OCI-LY7 (cell line): ENCODE data around the gene TAF1B. TPM values are rescaled to one million over a fixed set of nuclear protein-coding genes. Genes with fewer than 3 reads are reported as not detected.

Source experiments
- BruUV-seq: library from RNA; stranded (reverse); fragments of 400-500 nt; replicated peaks from 2 replicates; lab custom pipeline; 2021; lab: Mats Ljungman, UMichigan
- CTCF ChIA-PET: fragments of 300-600 bp; sonication (Branson Sonifier 250); formaldehyde crosslinking; loops from one replicate; lab custom pipeline; 2022; ENCODE audit warnings: antibody characterized with exemption; ENCODE audit not compliant: unreplicated experiment; lab: Charles Lee
- POLR2A ChIA-PET: fragments of 300-600 bp; sonication (Branson Sonifier 250); formaldehyde crosslinking; loops from one replicate; lab custom pipeline; 2022; ENCODE audit warnings: antibody characterized with exemption; lab: Charles Lee
- DNase-seq: peaks from one replicate; pipeline ENCODE4 v3.0.0-alpha.2; 2015; ENCODE audit warnings: low spot score
- H2AFZ ChIP-seq: fragments of 200-600 bp; sonication (generic), shearing (Covaris generic); 2 replicates; pipeline ENCODE4 v1.6.1; 2014; ENCODE audit warnings: mild to moderate bottlenecking, antibody characterized with exemption, low read length, moderate library complexity
- H3K27ac ChIP-seq: fragments of 200-600 bp; sonication (generic); 2 replicates; pipeline ENCODE4 v1.5.1; 2014; ENCODE audit warnings: mixed run types, low read depth, mild to moderate bottlenecking, moderate library complexity, low read length, inconsistent platforms; ENCODE audit not compliant: poor library complexity, severe bottlenecking
- H3K36me3 ChIP-seq: fragments of 200-600 bp; sonication (generic); 2 replicates; pipeline ENCODE4 v1.6.1; 2014; ENCODE audit warnings: mild to moderate bottlenecking, antibody characterized with exemption, low read length, moderate library complexity, mixed read lengths; ENCODE audit not compliant: insufficient read depth
- H3K4me1 ChIP-seq: fragments of 200-600 bp; sonication (generic); 2 replicates; pipeline ENCODE4 v1.5.1; 2014; ENCODE audit warnings: mild to moderate bottlenecking, low read length; ENCODE audit not compliant: insufficient read depth, poor library complexity, severe bottlenecking
- H3K4me2 ChIP-seq: fragments of 200-600 bp; sonication (generic); 2 replicates; pipeline ENCODE4 v1.6.1; 2014; ENCODE audit warnings: mild to moderate bottlenecking, low read length
- H3K4me3 ChIP-seq: fragments of 200-600 bp; sonication (generic); 2 replicates; pipeline ENCODE4 v1.5.1; 2014; ENCODE audit warnings: mild to moderate bottlenecking, low read depth, low read length; ENCODE audit not compliant: poor library complexity, severe bottlenecking
- H3K79me2 ChIP-seq: fragments of 200-600 bp; sonication (generic); 2 replicates; pipeline ENCODE4 v1.6.1; 2016; ENCODE audit warnings: low read depth, mild to moderate bottlenecking, low read length, moderate library complexity, mixed read lengths; ENCODE audit not compliant: insufficient read depth
- H3K9me2 ChIP-seq: fragments of 200-600 bp; sonication (generic); 2 replicates; pipeline ENCODE4 v1.6.1; 2016; ENCODE audit warnings: mild to moderate bottlenecking, low read length, mixed read lengths; ENCODE audit not compliant: insufficient read depth
- H3K9me3 ChIP-seq: fragments of 200-600 bp; sonication (generic); 2 replicates; pipeline ENCODE4 v1.6.1; 2014; ENCODE audit warnings: mild to moderate bottlenecking, mixed run types, low read length, mixed read lengths
- H4K20me1 ChIP-seq: fragments of 200-600 bp; sonication (generic); 2 replicates; pipeline ENCODE4 v1.6.1; 2014; ENCODE audit warnings: mild to moderate bottlenecking, antibody characterized with exemption, low read length, moderate library complexity, mixed read lengths; ENCODE audit not compliant: insufficient read depth
- CTCF ChIP-seq: fragments of 200-600 bp; sonication (generic); conservative IDR thresholded peaks from 2 replicates; pipeline ENCODE4 v1.5.1; 2014; ENCODE audit warnings: mild to moderate bottlenecking, antibody characterized with exemption, low read length, moderate library complexity, mixed read lengths
- EZH2phosphoT487 ChIP-seq: fragments of 200-600 bp; sonication (generic); IDR thresholded peaks from 2 replicates; pipeline ENCODE4 v1.6.1; 2018; ENCODE audit warnings: low read depth, borderline replicate concordance, mild to moderate bottlenecking, mixed run types, antibody characterized with exemption, low read length, moderate library complexity, mixed read lengths
- intact Hi-C: fragments of 100-400 bp; cut with micrococcal nuclease; formaldehyde crosslinking; loops from one replicate; pipeline ENCODE4 v1.10.0; 2022; ENCODE audit not compliant: unreplicated experiment
- total RNA-seq, 2 experiments: library from RNA; depleted of rRNA in 1 of 2; stranded (reverse); fragments of >200 nt in 1 of 2; shearing (Covaris generic) in 1 of 2; gene quantifications; 2 replicates each; pipeline ENCODE4 v1.2.3, GENCODE V29; 2014 to 2022

TAF1B gene
- total RNA-seq, 2 experiments from 2014 or later = 25.1 to 35.3 TPM

- Histone ChIP-seq H3K9me2 (no peaks in the 10 kb centered on the region), H2AFZ (no peak overlapping the region), H3K4me2 (no peak overlapping the region), H3K4me1 (peaks cover 12% of the 10 kb centered on the region), H4K20me1 (no peaks in the 10 kb centered on the region), H3K9me3 (no peaks in the 10 kb centered on the region), H3K4me3 (no peak overlapping the region), H3K27ac (no peak overlapping the region), H3K79me2 (no peaks in the 10 kb centered on the region), H3K36me3 (no peaks in the 10 kb centered on the region)
- DNase-seq = no peak
- TF ChIP-seq CTCF = no peak
- TF ChIP-seq EZH2phosphoT487 = no peak
- BruUV-seq = no TSS peak
- POLR2A ChIA-PET = no interaction called here
- intact Hi-C loops = loop anchor here (5.0 to 10.0 kb wide), 2 partner anchors 138 to 495 kb away; partner anchors contain the start of gene ODC1
- CTCF ChIA-PET = no interaction called here
Observed at GRCh38 chr2:9949992-9950520, 106.8 kb downstream of the TAF1B start.

- H3K4me3 ChIP-seq = peak overlapping the region; percentile 77
- no peak for DNase-seq
- H3K36me3 ChIP-seq = no peaks in the 10 kb centered on the region
- peaks cover 12% of the 10 kb centered on the region for H3K4me1 ChIP-seq
- no peaks in the 10 kb centered on the region for H3K79me2 ChIP-seq
- CTCF ChIA-PET = no interaction called here
- H3K9me2 ChIP-seq = no peaks in the 10 kb centered on the region
- peak overlapping the region; percentile 78 for H3K4me2 ChIP-seq
- POLR2A ChIA-PET = no interaction called here
- H4K20me1 ChIP-seq = no peaks in the 10 kb centered on the region
- no peaks in the 10 kb centered on the region for H3K9me3 ChIP-seq
- peak overlapping the region; percentile 91 for H2AFZ ChIP-seq
- TF ChIP-seq EZH2phosphoT487 (no peak), CTCF (no peak; the same call in 1 of the 2 replicates)
- intact Hi-C loops = loop anchor here (1.0 to 10.0 kb wide), 3 partner anchors 94 to 494 kb away; partner anchors contain the start of gene ODC1
- no peak overlapping the region for H3K27ac ChIP-seq
- BruUV-seq = no TSS peak
Observed at GRCh38 chr2:9950521-9951271, 107.4 kb downstream of the TAF1B start.

GRCh38 chr2:9951272-9951521 lies 107.9 kb downstream of the TAF1B start:
- H2AFZ ChIP-seq = peak overlapping the region; percentile 91
- no TSS peak for BruUV-seq
- intact Hi-C loops = loop anchor here (1.0 to 10.0 kb wide), 3 partner anchors 93 to 494 kb away; partner anchors contain the start of gene ODC1
- H3K27ac ChIP-seq = no peak overlapping the region
- ChIA-PET CTCF (no interaction called here), POLR2A (no interaction called here)
- H3K4me3 ChIP-seq = peak overlapping the region; percentile 77
- no peaks in the 10 kb centered on the region for H4K20me1 ChIP-seq
- H3K36me3 ChIP-seq = no peaks in the 10 kb centered on the region
- no peaks in the 10 kb centered on the region for H3K79me2 ChIP-seq
- no peak for DNase-seq
- H3K9me2 ChIP-seq = no peaks in the 10 kb centered on the region
- no peaks in the 10 kb centered on the region for H3K9me3 ChIP-seq
- H3K4me1 ChIP-seq = peaks cover 12% of the 10 kb centered on the region
- TF ChIP-seq EZH2phosphoT487 (no peak), CTCF (no peak)
- H3K4me2 ChIP-seq = peak overlapping the region; percentile 78
